Peyer's patch (tissue), 4 donors: Measurements from ENCODE around the gene AUTS2.

ENCODE experiments used
- POLR2A ChIP-seq, 2 donors: fragments of 450-650 bp; IDR thresholded peaks; one replicate each; pipeline ENCODE4 v1.5.1; 2017; ENCODE audit warnings: antibody characterized with exemption in 2 of 2, mild to moderate bottlenecking in 2 of 2, moderate library complexity in 2 of 2
- TF ChIP-seq, protein P1 (sequence below), 6 experiments: fragments of 450-650 bp in 4 of 6; fragments of 200-600 bp in 2 of 6; sonication (generic) in 1 of 6; IDR thresholded peaks; one replicate each; pipeline ENCODE4 v1.5.1; 2017 to 2019; ENCODE audit warnings: antibody characterized with exemption in 6 of 6, mild to moderate bottlenecking in 3 of 6, moderate library complexity in 1 of 6

DNA sequence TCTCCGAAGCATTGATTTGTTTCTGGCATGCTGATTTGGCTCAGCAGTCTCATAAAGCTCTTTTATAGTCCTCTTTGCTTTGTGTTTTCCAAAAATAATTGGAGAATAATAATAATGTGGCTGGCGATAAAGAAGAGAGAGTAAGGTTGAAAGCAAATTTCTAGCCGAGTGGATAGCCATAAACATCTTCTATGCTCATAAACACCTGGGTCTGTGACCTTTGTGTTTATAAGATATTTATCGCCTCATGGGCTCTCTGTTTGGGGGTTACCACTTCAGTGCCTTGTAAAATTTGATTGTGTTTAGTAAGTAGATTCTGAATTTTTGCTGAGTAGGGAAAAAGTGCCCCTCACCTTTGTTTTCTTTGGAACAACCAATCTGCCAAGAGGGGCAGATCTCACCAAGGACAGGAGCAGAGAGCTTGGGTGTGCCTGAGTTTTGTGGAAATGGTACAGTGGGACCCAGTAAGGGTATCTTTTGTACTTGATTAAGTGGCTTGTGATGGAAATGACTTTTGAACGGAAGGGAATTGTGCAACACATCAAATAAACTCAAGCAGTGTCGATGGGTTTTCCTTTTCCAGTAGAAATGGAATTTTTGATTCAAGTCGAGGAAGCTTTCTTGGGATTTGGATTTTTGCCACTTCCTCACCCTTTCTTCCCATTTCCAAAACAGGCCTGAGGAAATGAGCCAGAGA, 220.5 kb downstream of the AUTS2 start:
- no peak for TF ChIP-seq POLR2A (IDR thresholded peaks at IDR 0.05)
- TF ChIP-seq, protein P1, sequence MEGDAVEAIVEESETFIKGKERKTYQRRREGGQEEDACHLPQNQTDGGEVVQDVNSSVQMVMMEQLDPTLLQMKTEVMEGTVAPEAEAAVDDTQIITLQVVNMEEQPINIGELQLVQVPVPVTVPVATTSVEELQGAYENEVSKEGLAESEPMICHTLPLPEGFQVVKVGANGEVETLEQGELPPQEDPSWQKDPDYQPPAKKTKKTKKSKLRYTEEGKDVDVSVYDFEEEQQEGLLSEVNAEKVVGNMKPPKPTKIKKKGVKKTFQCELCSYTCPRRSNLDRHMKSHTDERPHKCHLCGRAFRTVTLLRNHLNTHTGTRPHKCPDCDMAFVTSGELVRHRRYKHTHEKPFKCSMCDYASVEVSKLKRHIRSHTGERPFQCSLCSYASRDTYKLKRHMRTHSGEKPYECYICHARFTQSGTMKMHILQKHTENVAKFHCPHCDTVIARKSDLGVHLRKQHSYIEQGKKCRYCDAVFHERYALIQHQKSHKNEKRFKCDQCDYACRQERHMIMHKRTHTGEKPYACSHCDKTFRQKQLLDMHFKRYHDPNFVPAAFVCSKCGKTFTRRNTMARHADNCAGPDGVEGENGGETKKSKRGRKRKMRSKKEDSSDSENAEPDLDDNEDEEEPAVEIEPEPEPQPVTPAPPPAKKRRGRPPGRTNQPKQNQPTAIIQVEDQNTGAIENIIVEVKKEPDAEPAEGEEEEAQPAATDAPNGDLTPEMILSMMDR (IDR thresholded peaks at IDR 0.05): no peak
